CD14-positive monocyte (primary cell): ENCODE results near the gene S100A16. TPM values are rescaled to one million over a fixed set of nuclear protein-coding genes. Genes with fewer than 3 reads are reported as not detected.

Experiments used
- DNase-seq, 3 donors: peaks; one replicate each; pipeline ENCODE4 v3.0.0-alpha.2; 2011 to 2022
- H2AFZ ChIP-seq: 2 replicates; pipeline ENCODE4 v1.6.0; 2012; ENCODE audit warnings: mild to moderate bottlenecking, low read depth, low read length, inconsistent platforms; ENCODE audit not compliant: insufficient read depth, poor library complexity, severe bottlenecking
- H3K27ac ChIP-seq, 2 donors: 1 replicate in 1 of 2; 2 replicates in 1 of 2; pipeline ENCODE4 v1.5.1; 2012 to 2013; ENCODE audit warnings: low read length in 2 of 2, control low read depth in 1 of 2, inconsistent platforms in 1 of 2, low read depth in 1 of 2, mild to moderate bottlenecking in 1 of 2
- H3K27me3 ChIP-seq, 2 donors: one replicate each; pipeline versions ENCODE4 v1.6.0 to v1.6.1; 2011 to 2013; ENCODE audit warnings: low read length in 2 of 2; ENCODE audit not compliant: control insufficient read depth in 2 of 2, insufficient read depth in 2 of 2
- H3K36me3 ChIP-seq, 2 donors: replicated peaks in 1 of 2; 1 replicate in 1 of 2; 2 replicates in 1 of 2; pipeline versions ENCODE4 v1.5.1 to v1.6.1; 2012 to 2013; ENCODE audit warnings: low read length in 2 of 2, control low read depth in 1 of 2, inconsistent platforms in 1 of 2, mild to moderate bottlenecking in 1 of 2; ENCODE audit not compliant: insufficient read depth in 2 of 2, control insufficient read depth in 1 of 2
- H3K4me1 ChIP-seq, 2 donors: 1 replicate in 1 of 2; 2 replicates in 1 of 2; pipeline versions ENCODE4 v1.5.1 to v1.6.1; 2012 to 2013; ENCODE audit warnings: low read length in 2 of 2, control low read depth in 1 of 2, inconsistent platforms in 1 of 2, mild to moderate bottlenecking in 1 of 2, moderate library complexity in 1 of 2; ENCODE audit not compliant: insufficient read depth in 2 of 2, control insufficient read depth in 1 of 2
- H3K4me2 ChIP-seq: replicated peaks from 2 replicates; pipeline ENCODE3; 2012; ENCODE audit warnings: low read length, moderate library complexity, mild to moderate bottlenecking; ENCODE audit not compliant: poor library complexity, severe bottlenecking; ENCODE audit errors: extremely low read depth
- H3K4me3 ChIP-seq, 3 experiments: fragments of 200-600 bp in 1 of 3; sonication (generic) in 1 of 3; replicated peaks in 1 of 3; 1 replicate in 2 of 3; 2 replicates in 1 of 3; pipeline ENCODE4 v1.5.1; 2011 to 2013; ENCODE audit warnings: low read length in 3 of 3, mild to moderate bottlenecking in 3 of 3, control low read depth in 2 of 3, low read depth in 2 of 3, inconsistent platforms in 1 of 3, moderate library complexity in 1 of 3
- H3K79me2 ChIP-seq: 2 replicates; pipeline ENCODE4 v1.6.0; 2012; ENCODE audit warnings: mild to moderate bottlenecking, control low read depth, inconsistent platforms, low read length, moderate library complexity; ENCODE audit not compliant: insufficient read depth
- H3K9ac ChIP-seq: 2 replicates; pipeline ENCODE4 v1.6.0; 2017; ENCODE audit warnings: low read length, mild to moderate bottlenecking; ENCODE audit not compliant: insufficient read depth, poor library complexity, severe bottlenecking
- H3K9me3 ChIP-seq, 2 donors: replicated peaks in 1 of 2; 1 replicate in 1 of 2; 2 replicates in 1 of 2; pipeline versions ENCODE4 v1.5.1 to v1.6.1; 2012 to 2013; ENCODE audit warnings: low read length in 2 of 2, control low read depth in 1 of 2; ENCODE audit not compliant: control insufficient read depth in 1 of 2, insufficient read depth in 1 of 2
- H4K20me1 ChIP-seq: 2 replicates; pipeline ENCODE4 v1.6.0; 2012; ENCODE audit warnings: mild to moderate bottlenecking, low read length, control low read depth, moderate library complexity; ENCODE audit not compliant: insufficient read depth
- H3K27ac Mint-ChIP-seq, 7 donors: one replicate each; pipeline ENCODE4 v1.8.0; 2020; ENCODE audit warnings: mild to moderate bottlenecking in 7 of 7, mixed read lengths in 7 of 7, moderate library complexity in 6 of 7, inconsistent platforms in 2 of 7
- H3K27me3 Mint-ChIP-seq, 3 donors: one replicate each; pipeline ENCODE4 v1.8.0; 2021 to 2022; ENCODE audit warnings: low read depth in 3 of 3, mild to moderate bottlenecking in 3 of 3, mixed read lengths in 3 of 3, moderate library complexity in 3 of 3, inconsistent platforms in 1 of 3
- H3K36me3 Mint-ChIP-seq, 2 donors: one replicate each; pipeline ENCODE4 v1.8.0; 2020; ENCODE audit warnings: mixed read lengths in 2 of 2, inconsistent platforms in 1 of 2, mild to moderate bottlenecking in 1 of 2
- H3K4me1 Mint-ChIP-seq: one replicate; pipeline ENCODE4 v1.8.0; 2020; ENCODE audit warnings: mild to moderate bottlenecking, mixed read lengths
- H3K4me3 Mint-ChIP-seq, 2 donors: one replicate each; pipeline ENCODE4 v1.8.0; 2020; ENCODE audit warnings: mild to moderate bottlenecking in 2 of 2, mixed read lengths in 2 of 2, moderate library complexity in 1 of 2
- H3K9me3 Mint-ChIP-seq, 7 donors: one replicate each; pipeline ENCODE4 v1.8.0; 2020 to 2022; ENCODE audit warnings: mixed read lengths in 7 of 7, mild to moderate bottlenecking in 6 of 7, moderate library complexity in 6 of 7, inconsistent platforms in 2 of 7
- CTCF ChIP-seq: fragments of 200-600 bp; IDR thresholded peaks from one replicate; pipeline ENCODE4 v1.8.0; 2022; ENCODE audit warnings: antibody characterized with exemption, mild to moderate bottlenecking
- WGBS: methylation state at CpG from one replicate; pipeline ENCODE4 v1.1.5; 2013; ENCODE audit warnings: missing lambda C conversion rate; ENCODE audit not compliant: insufficient coverage; 5-methylcytosine and 5-hydroxymethylcytosine counted together
- intact Hi-C, 2 donors: fragments of 100-400 bp; cut with micrococcal nuclease; formaldehyde crosslinking; loops; one replicate each; pipeline versions ENCODE4 v1.15.0 to v1.15.1; 2023
- polyA plus RNA-seq, 3 donors: library from polyadenylated mRNA; depleted of rRNA in 1 of 3; unstranded in 2 of 3; stranded (reverse) in 1 of 3; fragments of 300-500 nt in 2 of 3; fragments of >200 nt in 1 of 3; fragmentation: Illumina TruSeq in 2 of 3; gene quantifications; 1 replicate in 2 of 3; 2 replicates in 1 of 3; pipeline ENCODE4 v1.2.3, GENCODE V29; 2012 to 2021

The S100A16 gene
- polyA plus RNA-seq, 3 donors = not detected

- peaks cover 49% of the 10 kb centered on the region for H3K79me2 ChIP-seq
- DNase-seq = peak; percentile 98 to 99 (median 98)
- H3K4me1 ChIP-seq = peaks cover 24 to 40% of the 10 kb centered on the region in 2 donors
- H3K9me3 ChIP-seq = no peaks in the 10 kb centered on the region
- peaks cover 37% of the 10 kb centered on the region for H3K4me1 Mint-ChIP-seq
- H3K9me3 Mint-ChIP-seq = no peaks in the 10 kb centered on the region
- peak within 1 kb of the TSS; percentile 98 for H3K27ac ChIP-seq
- peak within 1 kb of the TSS; percentile 99 to 100 (median 100) for H3K27ac Mint-ChIP-seq
- H3K4me3 ChIP-seq = peak within 1 kb of the TSS; percentile 61 to 85 (median 85)
- no peak for TF ChIP-seq CTCF
- intact Hi-C loops = loop anchor here (5.0 kb wide), 4 partner anchors 37 to 103 kb away; partner anchors contain the start of gene ILF2 (in 1 of the 2)
- WGBS = 2% methylated on average over 60 of the region's 65 CpGs
- H4K20me1 ChIP-seq = peaks cover 42% of the 10 kb centered on the region
- H3K4me3 Mint-ChIP-seq = peak within 1 kb of the TSS; percentile 90 to 97
- H2AFZ ChIP-seq = peak within 1 kb of the TSS; percentile 65
- peaks cover 26 to 39% of the 10 kb centered on the region in 2 donors for H3K36me3 Mint-ChIP-seq
- peaks cover 30 to 33% of the 10 kb centered on the region in 2 donors for H3K36me3 ChIP-seq
- peaks cover 0 to 2% (median 0%) of the 10 kb centered on the region in 3 donors for H3K27me3 Mint-ChIP-seq
- peak within 1 kb of the TSS; percentile 99 for H3K9ac ChIP-seq
- no peaks in the 10 kb centered on the region for H3K27me3 ChIP-seq
- peak within 1 kb of the TSS; percentile 90 for H3K4me2 ChIP-seq
Observed at GRCh38 chr1:153633754-153634665, 21.1 kb upstream of the S100A16 start, which contains the start of gene CHTOP. Gene CHTOP, plus strand, starts transcription at chr1:153634066. Its CDS starts 2,523 bp downstream, at chr1:153636589.

- peaks cover 39% of the 10 kb centered on the region for H4K20me1 ChIP-seq
- no peak for DNase-seq
- H3K9me3 ChIP-seq = no peaks in the 10 kb centered on the region
- H3K36me3 Mint-ChIP-seq = peaks cover 20 to 31% of the 10 kb centered on the region in 2 donors
- peak overlapping the region; percentile 65 for H2AFZ ChIP-seq
- peaks cover 41% of the 10 kb centered on the region for H3K4me1 Mint-ChIP-seq
- H3K9me3 Mint-ChIP-seq = no peaks in the 10 kb centered on the region
- intact Hi-C loops = loop anchor here (5.0 kb wide), 4 partner anchors 36 to 104 kb away; partner anchors contain the start of gene ILF2 (in 1 of the 2)
- H3K4me3 ChIP-seq = peak overlapping the region; percentile 18 to 85 (median 85)
- peaks cover 24 to 40% of the 10 kb centered on the region in 2 donors for H3K4me1 ChIP-seq
- H3K36me3 ChIP-seq = peaks cover 24 to 25% of the 10 kb centered on the region in 2 donors
- H3K27ac Mint-ChIP-seq = peak overlapping the region; percentile 99 to 100 (median 100)
- H3K79me2 ChIP-seq = peaks cover 42% of the 10 kb centered on the region
- H3K4me2 ChIP-seq = peak overlapping the region; percentile 90
- peak overlapping the region; percentile 90 to 97 for H3K4me3 Mint-ChIP-seq
- H3K27ac ChIP-seq = peak overlapping the region; percentile 98
- no peak for TF ChIP-seq CTCF
- peaks cover 0 to 2% (median 0%) of the 10 kb centered on the region in 3 donors for H3K27me3 Mint-ChIP-seq
- WGBS = 73% methylated on average over 8 of the region's 18 CpGs
- no peaks in the 10 kb centered on the region for H3K27me3 ChIP-seq
- no peak overlapping the region for H3K9ac ChIP-seq
Observed at GRCh38 chr1:153633161-153633753, 20.3 kb upstream of the S100A16 start.
